Calu3 (cell line): ENCODE results near the gene DLL1. TPM values are rescaled to one million over a fixed set of nuclear protein-coding genes. Genes with fewer than 3 reads are reported as not detected.

Experiments used
- BruUV-seq: library from RNA; stranded (reverse); fragments of 400-500 nt; replicated peaks from 2 replicates; lab custom pipeline; 2021; lab: Mats Ljungman, UMichigan
- CTCF ChIA-PET: fragments of 300-600 bp; sonication (Branson Sonifier 250); formaldehyde crosslinking; loops from one replicate; lab custom pipeline; 2022; ENCODE audit warnings: antibody characterized with exemption; lab: Charles Lee
- DNase-seq: peaks from one replicate; pipeline ENCODE4 v3.0.0; 2022
- H3K27ac Mint-ChIP-seq: one replicate; pipeline ENCODE4 v1.8.0; 2022; ENCODE audit warnings: mixed read lengths; ENCODE audit not compliant: unreplicated experiment
- H3K27me3 Mint-ChIP-seq: one replicate; pipeline ENCODE4 v1.8.0; 2022; ENCODE audit warnings: mixed read lengths; ENCODE audit not compliant: unreplicated experiment
- H3K36me3 Mint-ChIP-seq: one replicate; pipeline ENCODE4 v1.8.0; 2022; ENCODE audit warnings: mild to moderate bottlenecking, moderate library complexity, mixed read lengths; ENCODE audit not compliant: insufficient read depth, unreplicated experiment
- H3K4me1 Mint-ChIP-seq: one replicate; pipeline ENCODE4 v1.8.0; 2022; ENCODE audit warnings: mild to moderate bottlenecking, low read depth, mixed read lengths; ENCODE audit not compliant: unreplicated experiment
- H3K4me3 Mint-ChIP-seq: one replicate; pipeline ENCODE4 v1.8.0; 2022; ENCODE audit warnings: mild to moderate bottlenecking, low read depth, moderate library complexity, mixed read lengths; ENCODE audit not compliant: unreplicated experiment
- H3K9me3 Mint-ChIP-seq: one replicate; pipeline ENCODE4 v1.8.0; 2022; ENCODE audit warnings: low read depth, mixed read lengths; ENCODE audit not compliant: unreplicated experiment
- intact Hi-C: fragments of 100-400 bp; cut with micrococcal nuclease; formaldehyde crosslinking; loops from one replicate; pipeline ENCODE4 v1.10.0; 2022; ENCODE audit not compliant: unreplicated experiment
- total RNA-seq: library from RNA; stranded (reverse); gene quantifications from 2 replicates; pipeline ENCODE4 v1.2.3, GENCODE V29; 2022
- TF ChIP-seq, protein P1 (sequence below): fragments of 200-600 bp; IDR thresholded peaks from one replicate; pipeline ENCODE4 v1.8.0; 2022; ENCODE audit warnings: antibody characterized with exemption; ENCODE audit not compliant: unreplicated experiment

The DLL1 gene
- total RNA-seq, 1 experiment from 2014 or later: 0.14 TPM

DNA sequence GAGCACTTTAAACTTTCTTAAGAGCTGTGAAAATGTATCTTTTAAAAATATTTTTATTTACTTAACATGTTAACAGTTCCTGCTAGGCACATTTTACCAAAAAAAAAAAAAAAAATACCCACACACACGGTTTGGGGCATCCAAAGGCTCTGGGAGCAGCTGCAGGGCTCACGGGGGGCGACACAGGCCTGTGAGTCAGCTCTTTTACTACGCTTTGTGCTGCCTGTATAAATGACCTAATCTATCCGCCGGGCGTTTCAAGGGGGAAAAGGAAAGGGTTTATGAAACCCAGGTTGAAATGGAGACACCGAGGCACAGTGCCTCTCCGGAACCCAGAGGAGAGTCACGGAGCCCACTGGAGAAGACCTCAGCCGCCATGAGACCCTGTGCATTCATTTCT is 40.4 kb downstream of the DLL1 start:
- intact Hi-C loops: no loop called here
- no peaks in the 10 kb centered on the region for H3K36me3 Mint-ChIP-seq
- DNase-seq: no peak
- H3K4me3 Mint-ChIP-seq: no peak overlapping the region
- no TSS peak for BruUV-seq
- H3K9me3 Mint-ChIP-seq: no peaks in the 10 kb centered on the region
- H3K27ac Mint-ChIP-seq: no peak overlapping the region
- CTCF ChIA-PET: no interaction called here
- peaks cover 7% of the 10 kb centered on the region for H3K27me3 Mint-ChIP-seq
- no peaks in the 10 kb centered on the region for H3K4me1 Mint-ChIP-seq
- TF ChIP-seq, protein P1, sequence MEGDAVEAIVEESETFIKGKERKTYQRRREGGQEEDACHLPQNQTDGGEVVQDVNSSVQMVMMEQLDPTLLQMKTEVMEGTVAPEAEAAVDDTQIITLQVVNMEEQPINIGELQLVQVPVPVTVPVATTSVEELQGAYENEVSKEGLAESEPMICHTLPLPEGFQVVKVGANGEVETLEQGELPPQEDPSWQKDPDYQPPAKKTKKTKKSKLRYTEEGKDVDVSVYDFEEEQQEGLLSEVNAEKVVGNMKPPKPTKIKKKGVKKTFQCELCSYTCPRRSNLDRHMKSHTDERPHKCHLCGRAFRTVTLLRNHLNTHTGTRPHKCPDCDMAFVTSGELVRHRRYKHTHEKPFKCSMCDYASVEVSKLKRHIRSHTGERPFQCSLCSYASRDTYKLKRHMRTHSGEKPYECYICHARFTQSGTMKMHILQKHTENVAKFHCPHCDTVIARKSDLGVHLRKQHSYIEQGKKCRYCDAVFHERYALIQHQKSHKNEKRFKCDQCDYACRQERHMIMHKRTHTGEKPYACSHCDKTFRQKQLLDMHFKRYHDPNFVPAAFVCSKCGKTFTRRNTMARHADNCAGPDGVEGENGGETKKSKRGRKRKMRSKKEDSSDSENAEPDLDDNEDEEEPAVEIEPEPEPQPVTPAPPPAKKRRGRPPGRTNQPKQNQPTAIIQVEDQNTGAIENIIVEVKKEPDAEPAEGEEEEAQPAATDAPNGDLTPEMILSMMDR: no peak

DNA sequence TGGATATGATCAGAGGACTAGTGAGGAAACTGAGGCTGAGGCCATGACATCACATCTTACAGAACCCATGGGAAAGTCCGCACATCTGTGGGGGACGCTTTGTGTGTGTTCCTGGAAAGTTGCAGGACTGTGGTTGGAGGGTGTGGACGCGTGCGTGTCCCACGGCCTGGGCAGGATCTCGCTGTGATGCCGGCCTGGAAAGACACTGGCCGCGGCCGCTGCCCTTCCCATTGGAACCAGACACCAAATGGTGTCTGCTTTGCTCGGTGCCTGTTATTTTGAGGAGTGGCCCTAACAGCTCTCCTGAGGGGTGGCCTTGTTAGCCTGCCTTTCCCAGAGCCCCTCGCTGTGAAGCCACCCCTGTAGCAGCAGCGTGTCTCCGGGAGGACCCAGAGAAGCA is 41.1 kb downstream of the DLL1 start:
- Mint-ChIP-seq H3K36me3 (no peaks in the 10 kb centered on the region), H3K27me3 (peaks cover 7% of the 10 kb centered on the region), H3K27ac (no peak overlapping the region), H3K4me3 (no peak overlapping the region), H3K4me1 (no peaks in the 10 kb centered on the region), H3K9me3 (no peaks in the 10 kb centered on the region)
- intact Hi-C loops: no loop called here
- BruUV-seq: no TSS peak
- no peak for DNase-seq
- TF ChIP-seq, protein P1: no peak
- CTCF ChIA-PET: no interaction called here

DNA sequence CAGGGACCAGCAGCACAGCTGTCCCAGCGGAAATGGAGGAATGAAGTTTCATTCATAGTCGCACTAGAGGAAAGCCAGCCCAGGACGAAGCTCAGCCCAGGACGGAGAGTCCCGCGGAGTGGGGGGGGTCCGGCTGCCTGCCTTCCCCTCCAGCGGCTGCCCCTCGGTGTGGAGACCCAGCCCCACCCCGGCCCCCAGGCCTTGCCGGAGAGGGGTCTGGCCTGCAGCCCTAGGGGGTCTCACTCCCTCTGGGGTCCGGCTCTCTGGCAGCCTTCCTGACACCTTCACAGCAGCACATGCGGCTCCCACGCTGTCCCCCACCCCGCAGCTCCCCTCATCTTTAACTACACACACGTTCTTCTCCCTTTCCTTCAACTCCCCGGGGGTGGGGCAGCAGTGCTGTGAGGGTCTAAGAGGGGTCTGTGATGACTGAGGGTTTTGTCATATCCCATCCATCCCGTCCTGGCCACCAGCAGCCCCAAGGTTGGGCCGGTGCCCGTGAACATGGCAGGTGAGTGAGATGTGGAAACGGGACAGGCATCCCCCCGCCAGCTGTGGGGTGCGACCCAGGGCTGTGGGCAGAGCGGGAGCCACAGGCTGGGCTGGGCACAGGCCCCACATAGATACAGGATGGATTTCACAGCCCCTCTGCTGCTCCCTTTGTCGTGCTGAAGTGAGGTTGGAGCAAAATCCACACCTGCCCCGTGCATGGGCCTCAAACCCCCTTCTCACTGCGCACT is 41.8 kb downstream of the DLL1 start:
- Mint-ChIP-seq H3K9me3 (no peaks in the 10 kb centered on the region), H3K27me3 (peaks cover 14% of the 10 kb centered on the region), H3K4me3 (no peak overlapping the region), H3K27ac (no peak overlapping the region), H3K4me1 (no peaks in the 10 kb centered on the region), H3K36me3 (no peaks in the 10 kb centered on the region)
- CTCF ChIA-PET: no interaction called here
- TF ChIP-seq, protein P1: no peak
- no TSS peak for BruUV-seq
- no peak for DNase-seq
- intact Hi-C loops: no loop called here

DNA sequence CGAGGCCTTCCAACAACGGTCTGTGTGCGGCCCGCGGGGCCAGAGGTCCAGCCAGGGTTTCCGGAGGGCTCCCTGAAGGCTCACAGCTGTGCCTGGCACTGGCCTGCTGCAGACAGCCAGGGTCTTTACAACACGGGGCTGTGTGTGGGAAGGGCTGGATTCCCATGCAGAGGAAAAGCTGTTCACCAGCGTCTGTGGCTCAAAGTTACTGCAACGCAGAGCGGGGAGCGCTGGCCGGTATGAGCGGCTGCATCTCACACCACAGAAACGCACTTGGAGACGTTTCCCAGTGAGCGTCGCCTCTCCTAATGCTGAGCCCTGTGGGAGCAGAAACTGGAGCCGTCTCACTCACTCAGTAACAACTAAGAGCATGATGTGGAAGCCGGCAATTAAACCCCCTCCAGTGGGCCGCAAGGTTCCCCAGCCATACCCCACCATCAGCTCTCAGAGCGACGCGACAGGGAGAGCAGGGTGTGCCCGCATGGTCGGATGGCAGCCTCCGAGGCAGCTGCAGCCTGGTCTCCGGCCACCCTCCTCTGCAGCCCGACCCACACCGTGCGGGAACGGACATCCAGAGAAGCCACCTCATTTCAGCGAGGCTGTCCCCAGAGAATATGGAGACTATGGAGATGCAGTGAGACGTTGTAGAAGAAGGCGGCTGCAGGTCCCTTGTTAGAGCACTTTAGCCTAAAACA is 42.6 kb downstream of the DLL1 start:
- intact Hi-C loops: no loop called here
- Mint-ChIP-seq H3K36me3 (no peaks in the 10 kb centered on the region), H3K4me1 (no peaks in the 10 kb centered on the region), H3K9me3 (no peaks in the 10 kb centered on the region), H3K4me3 (no peak overlapping the region), H3K27me3 (peaks cover 22% of the 10 kb centered on the region), H3K27ac (no peak overlapping the region)
- CTCF ChIA-PET: no interaction called here
- BruUV-seq: no TSS peak
- DNase-seq: no peak
- TF ChIP-seq, protein P1: no peak
